Thyroid gland (tissue), 4 donors: ENCODE measurements around the gene JMY. TPM values are rescaled to one million over a fixed set of nuclear protein-coding genes. Genes with fewer than 3 reads are reported as not detected.
A peak's percentile ranks its signal among the peaks of the same experiment; 100 is the strongest.

Experiments used
- DNase-seq, 2 donors: peaks; one replicate each; pipeline ENCODE4 v3.0.0-alpha.2; 2019
- H3K27ac ChIP-seq, 3 donors: fragments of 200-600 bp; sonication (generic); 1 replicate in 2 of 3; 2 replicates in 1 of 3; pipeline ENCODE4 v1.5.1; 2016 to 2019; ENCODE audit warnings: mild to moderate bottlenecking in 1 of 3, moderate library complexity in 1 of 3
- H3K27me3 ChIP-seq: fragments of 200-600 bp; sonication (generic); one replicate; pipeline ENCODE4 v1.5.1; 2019
- H3K36me3 ChIP-seq, 2 donors: fragments of 200-600 bp; sonication (generic); one replicate each; pipeline ENCODE4 v1.5.1; 2016 to 2019
- H3K4me1 ChIP-seq, 2 donors: fragments of 200-600 bp; sonication (generic); one replicate each; pipeline ENCODE4 v1.5.1; 2017 to 2019
- H3K4me3 ChIP-seq, 3 donors: fragments of 200-600 bp; sonication (generic); replicated peaks in 1 of 3; 1 replicate in 2 of 3; 2 replicates in 1 of 3; pipeline ENCODE4 v1.5.1; 2016; ENCODE audit warnings: mild to moderate bottlenecking in 1 of 3
- H3K9me3 ChIP-seq: fragments of 200-600 bp; sonication (generic); one replicate; pipeline ENCODE4 v1.5.1; 2017
- POLR2A ChIP-seq, 2 donors: fragments of 450-650 bp; IDR thresholded peaks; one replicate each; pipeline ENCODE4 v1.6.1; 2017; ENCODE audit warnings: antibody characterized with exemption in 2 of 2, mild to moderate bottlenecking in 2 of 2, moderate library complexity in 1 of 2
- WGBS, 2 donors: methylation state at CpG; one replicate each; pipeline ENCODE4 v1.1.5; 2017; 5-methylcytosine and 5-hydroxymethylcytosine counted together
- intact Hi-C: fragments of 100-400 bp; cut with DNase I; formaldehyde crosslinking; loops from one replicate; pipeline ENCODE4 v1.15.1; 2023
- total RNA-seq, 4 donors: library from RNA; depleted of rRNA; stranded (reverse); fragments of >200 nt; gene quantifications; one replicate each; pipeline ENCODE4 v1.2.3, GENCODE V29; 2016
- TF ChIP-seq, protein P1 (sequence below), 6 experiments: fragments of 200-600 bp in 3 of 6; fragments of 450-650 bp in 3 of 6; sonication (generic) in 3 of 6; IDR thresholded peaks; one replicate each; pipeline ENCODE4 v1.5.1; 2016 to 2019; ENCODE audit warnings: antibody characterized with exemption in 6 of 6, mild to moderate bottlenecking in 2 of 6, inconsistent platforms in 1 of 6, moderate library complexity in 1 of 6

The JMY gene
- total RNA-seq, 4 donors from 2014 or later, result 29.7 to 48.5 (median 30.9) TPM

DNA sequence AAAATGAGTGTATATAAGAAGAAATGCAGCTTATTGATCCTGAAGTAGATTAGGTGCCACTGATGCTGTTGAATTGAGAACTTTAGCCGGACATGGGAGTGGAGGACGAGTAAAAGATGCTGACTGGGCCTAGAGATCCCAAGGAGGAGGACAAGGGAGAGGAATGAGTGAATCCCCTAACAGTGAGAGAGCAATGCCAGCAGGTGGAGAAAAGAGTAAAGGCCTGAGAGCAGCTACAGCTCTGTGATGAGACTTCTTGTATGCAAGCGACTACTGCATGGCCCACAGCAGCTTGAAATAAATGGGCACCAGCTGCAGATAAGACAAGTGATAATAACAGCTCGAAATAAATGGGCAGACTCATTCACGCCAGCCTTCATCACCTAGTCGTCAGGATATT is 44.5 kb upstream of the JMY start:
- DNase-seq, result no peak
- intact Hi-C loops, result no loop called here
- H3K4me3 ChIP-seq, result no peak overlapping the region
- 90 to 95% methylated on average over 6 of the region's 6 CpGs for WGBS, 2 donors
- TF ChIP-seq POLR2A (IDR thresholded peaks at IDR 0.05), result no peak
- TF ChIP-seq, protein P1, sequence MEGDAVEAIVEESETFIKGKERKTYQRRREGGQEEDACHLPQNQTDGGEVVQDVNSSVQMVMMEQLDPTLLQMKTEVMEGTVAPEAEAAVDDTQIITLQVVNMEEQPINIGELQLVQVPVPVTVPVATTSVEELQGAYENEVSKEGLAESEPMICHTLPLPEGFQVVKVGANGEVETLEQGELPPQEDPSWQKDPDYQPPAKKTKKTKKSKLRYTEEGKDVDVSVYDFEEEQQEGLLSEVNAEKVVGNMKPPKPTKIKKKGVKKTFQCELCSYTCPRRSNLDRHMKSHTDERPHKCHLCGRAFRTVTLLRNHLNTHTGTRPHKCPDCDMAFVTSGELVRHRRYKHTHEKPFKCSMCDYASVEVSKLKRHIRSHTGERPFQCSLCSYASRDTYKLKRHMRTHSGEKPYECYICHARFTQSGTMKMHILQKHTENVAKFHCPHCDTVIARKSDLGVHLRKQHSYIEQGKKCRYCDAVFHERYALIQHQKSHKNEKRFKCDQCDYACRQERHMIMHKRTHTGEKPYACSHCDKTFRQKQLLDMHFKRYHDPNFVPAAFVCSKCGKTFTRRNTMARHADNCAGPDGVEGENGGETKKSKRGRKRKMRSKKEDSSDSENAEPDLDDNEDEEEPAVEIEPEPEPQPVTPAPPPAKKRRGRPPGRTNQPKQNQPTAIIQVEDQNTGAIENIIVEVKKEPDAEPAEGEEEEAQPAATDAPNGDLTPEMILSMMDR (IDR thresholded peaks at IDR 0.05), result no peak
- no peaks in the 10 kb centered on the region for H3K36me3 ChIP-seq
- H3K27ac ChIP-seq, result no peak overlapping the region
- no peaks in the 10 kb centered on the region for H3K9me3 ChIP-seq
- no peaks in the 10 kb centered on the region for H3K4me1 ChIP-seq
- no peaks in the 10 kb centered on the region for H3K27me3 ChIP-seq

DNA sequence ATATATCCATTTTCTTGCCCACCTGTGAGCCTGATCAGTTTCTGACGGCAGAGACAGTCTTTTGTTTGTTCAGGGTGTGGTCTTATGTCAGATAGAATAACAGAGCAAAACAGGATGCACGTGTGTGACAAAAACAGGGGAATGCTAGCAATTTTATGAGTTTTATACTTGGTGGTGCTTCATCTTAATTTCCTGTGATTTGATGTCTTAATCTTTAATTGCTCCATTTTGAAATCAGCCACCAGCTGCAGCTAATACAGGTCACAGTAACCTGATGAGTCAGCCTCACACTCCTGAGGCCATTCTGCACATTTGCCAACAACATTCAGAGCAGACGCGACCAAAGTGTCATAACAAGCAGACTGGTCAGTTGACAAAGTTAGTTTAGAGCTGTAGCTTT is 42.3 kb upstream of the JMY start:
- H3K4me1 ChIP-seq, result no peaks in the 10 kb centered on the region
- no peak overlapping the region for H3K4me3 ChIP-seq
- H3K27me3 ChIP-seq, result no peaks in the 10 kb centered on the region
- intact Hi-C loops, result no loop called here
- DNase-seq, result no peak
- no peaks in the 10 kb centered on the region for H3K36me3 ChIP-seq
- H3K9me3 ChIP-seq, result no peaks in the 10 kb centered on the region
- TF ChIP-seq, protein P1 (IDR thresholded peaks at IDR 0.05), result no peak
- TF ChIP-seq POLR2A (IDR thresholded peaks at IDR 0.05), result no peak
- WGBS, 2 donors, result 65 to 84% methylated on average over 4 of the region's 4 CpGs
- H3K27ac ChIP-seq, result no peak overlapping the region

GRCh38 chr5:79200573-79201183 is 35.3 kb upstream of the JMY start:
- TF ChIP-seq POLR2A (IDR thresholded peaks at IDR 0.05), result no peak
- TF ChIP-seq, protein P1 (IDR thresholded peaks at IDR 0.05), result peak in 1 of 6 experiments; percentile 21
- Histone ChIP-seq H3K36me3 (no peaks in the 10 kb centered on the region), H3K27ac (no peak overlapping the region), H3K4me1 (no peaks in the 10 kb centered on the region), H3K4me3 (no peak overlapping the region), H3K27me3 (no peaks in the 10 kb centered on the region), H3K9me3 (no peaks in the 10 kb centered on the region)
- no peak for DNase-seq
- 68 to 81% methylated on average over 3 of the region's 3 CpGs for whole genome bisulfite sequencing, 2 donors
- intact Hi-C loops, result no loop called here

DNA sequence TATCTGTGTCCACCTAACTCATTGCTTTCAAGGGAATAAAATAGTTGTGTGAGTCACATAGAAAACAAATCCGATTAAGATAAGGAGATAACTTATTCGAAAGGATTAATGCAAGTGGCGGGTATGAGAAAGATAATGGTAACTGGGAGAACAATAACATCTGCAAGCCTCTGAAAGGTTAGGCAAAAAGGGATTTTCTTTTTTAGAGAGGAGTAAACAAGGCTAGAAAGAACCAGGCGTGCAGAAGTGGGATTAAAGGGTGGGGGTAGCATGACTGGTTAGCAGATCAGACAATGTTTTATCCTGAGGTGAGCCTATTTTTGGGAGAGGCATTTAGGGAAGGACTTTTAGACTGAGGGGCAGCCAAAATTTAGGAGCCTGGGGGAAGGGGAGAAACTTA is 34.7 kb upstream of the JMY start:
- Histone ChIP-seq H3K27me3 (no peaks in the 10 kb centered on the region), H3K4me1 (no peaks in the 10 kb centered on the region), H3K4me3 (no peak overlapping the region), H3K27ac (no peak overlapping the region), H3K36me3 (no peaks in the 10 kb centered on the region), H3K9me3 (no peaks in the 10 kb centered on the region)
- no peak for TF ChIP-seq POLR2A (IDR thresholded peaks at IDR 0.05)
- TF ChIP-seq, protein P1 (IDR thresholded peaks at IDR 0.05), result no peak
- intact Hi-C loops, result no loop called here
- WGBS, 2 donors, result 78 to 82% methylated on average over 4 of the region's 4 CpGs
- DNase-seq, result no peak

DNA sequence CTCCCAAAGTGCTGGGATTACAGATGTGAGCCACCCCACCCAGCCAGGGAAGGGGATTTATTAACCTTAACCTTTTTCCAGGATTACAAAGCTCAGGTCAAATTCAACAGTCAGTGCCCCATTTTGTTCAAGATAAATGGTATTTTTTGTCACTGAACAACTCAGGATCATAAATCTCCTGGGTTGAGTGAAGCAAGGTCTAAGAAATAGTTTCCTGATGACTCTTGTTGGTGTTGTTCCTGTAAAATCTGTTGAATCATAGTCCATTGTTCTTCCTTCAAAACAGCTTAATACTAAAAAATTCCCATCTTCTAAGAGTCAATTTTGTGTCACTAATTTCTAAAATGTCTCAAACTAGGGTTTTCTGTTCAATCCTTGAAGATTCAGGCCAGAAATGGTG is 33.9 kb upstream of the JMY start:
- intact Hi-C loops, result no loop called here
- Histone ChIP-seq H3K9me3 (no peaks in the 10 kb centered on the region), H3K4me1 (no peaks in the 10 kb centered on the region), H3K4me3 (no peak overlapping the region), H3K36me3 (no peaks in the 10 kb centered on the region), H3K27me3 (no peaks in the 10 kb centered on the region), H3K27ac (no peak overlapping the region)
- no peak for TF ChIP-seq POLR2A (IDR thresholded peaks at IDR 0.05)
- TF ChIP-seq, protein P1 (IDR thresholded peaks at IDR 0.05), result no peak
- DNase-seq, result no peak
